Subcutaneous abdominal adipose tissue (tissue), 5 donors: ENCODE data around the gene PNMA5.
"Not testable (repeated sequence)": the region's sequence is repeated elsewhere in the genome, so short reads cannot be mapped to it uniquely, and the experiment has no call there.

Source experiments
- H3K27ac ChIP-seq: one replicate; pipeline ENCODE4 v1.7.0; 2013; ENCODE audit warnings: low read depth, mild to moderate bottlenecking, inconsistent platforms, low read length, moderate library complexity
- H3K27me3 ChIP-seq, 5 donors: one replicate each; pipeline ENCODE4 v1.7.0; 2013; ENCODE audit warnings: low read length in 5 of 5, inconsistent platforms in 1 of 5; ENCODE audit not compliant: control insufficient read depth in 5 of 5, insufficient read depth in 4 of 5
- H3K36me3 ChIP-seq, 5 donors: one replicate each; pipeline ENCODE4 v1.7.0; 2013; ENCODE audit warnings: low read length in 5 of 5; ENCODE audit not compliant: control insufficient read depth in 5 of 5, insufficient read depth in 5 of 5
- H3K4me1 ChIP-seq, 5 donors: one replicate each; pipeline ENCODE4 v1.7.0; 2013; ENCODE audit warnings: low read length in 5 of 5, mild to moderate bottlenecking in 3 of 5, moderate library complexity in 1 of 5; ENCODE audit not compliant: control insufficient read depth in 5 of 5, insufficient read depth in 5 of 5
- H3K4me3 ChIP-seq, 5 donors: one replicate each; pipeline ENCODE4 v1.7.0; 2013; ENCODE audit warnings: low read length in 5 of 5, low read depth in 1 of 5
- H3K9ac ChIP-seq, 5 donors: one replicate each; pipeline ENCODE4 v1.7.0; 2013; ENCODE audit warnings: low read length in 5 of 5, mild to moderate bottlenecking in 4 of 5, moderate library complexity in 3 of 5
- H3K9me3 ChIP-seq, 5 donors: one replicate each; pipeline ENCODE4 v1.7.0; 2013; ENCODE audit warnings: low read length in 5 of 5; ENCODE audit not compliant: control insufficient read depth in 5 of 5
- donor health status: healthy.
- donor health status: healthy.
- donor health status: healthy.
- donor health status: healthy.
- donor health status: healthy.

PNMA5 gene

GRCh38 chrX:152993933-152994332 lies at the start of gene PNMA5:
PNMA5 (minus strand) TSS chrX:152994116; CDS start chrX:152991598, 2,518 bp downstream.
- H3K9ac ChIP-seq = no peak within 1 kb of the TSS

GRCh38 chrX:153032397-153033118 lies 38.6 kb upstream of the PNMA5 start:
- H3K9me3 ChIP-seq = peaks cover 0 to 2% (median 0%) of the 10 kb centered on the region in 5 donors
- H3K27ac ChIP-seq = no peak overlapping the region
- H3K27me3 ChIP-seq = peaks cover 0 to 25% (median 16%) of the 10 kb centered on the region in 5 donors
- no peaks in the 10 kb centered on the region for H3K36me3 ChIP-seq
- H3K4me3 ChIP-seq = peak overlapping the region; percentile 19 to 62 (median 52)
- H3K9ac ChIP-seq = peak overlapping the region in 2 of 5 donors; percentile 12 to 30
- peaks cover 0 to 9% (median 7%) of the 10 kb centered on the region in 5 donors for H3K4me1 ChIP-seq

More at GRCh38 chrX:152993933-152994332, at the start of gene PNMA5:
- peaks cover 10 to 27% (median 21%) of the 10 kb centered on the region in 5 donors for H3K27me3 ChIP-seq
- no peak within 1 kb of the TSS for H3K27ac ChIP-seq
- peaks cover 0 to 4% (median 0%) of the 10 kb centered on the region in 5 donors for H3K4me1 ChIP-seq
- H3K4me3 ChIP-seq = no peak within 1 kb of the TSS
- H3K36me3 ChIP-seq = no peaks in the 10 kb centered on the region
- H3K9me3 ChIP-seq = no peaks in the 10 kb centered on the region

GRCh38 chrX:153030801-153031200 lies 36.9 kb upstream of the PNMA5 start:
- no peak overlapping the region for H3K9ac ChIP-seq
- no peaks in the 10 kb centered on the region for H3K36me3 ChIP-seq
- peaks cover 0 to 15% (median 9%) of the 10 kb centered on the region in 5 donors for H3K27me3 ChIP-seq
- H3K27ac ChIP-seq = no peak overlapping the region
- H3K9me3 ChIP-seq = peaks cover 0 to 2% (median 0%) of the 10 kb centered on the region in 5 donors
- no peak overlapping the region for H3K4me3 ChIP-seq
- H3K4me1 ChIP-seq = peaks cover 0 to 9% (median 7%) of the 10 kb centered on the region in 5 donors

GRCh38 chrX:153029875-153030274 lies 36.0 kb upstream of the PNMA5 start:
- H3K27ac ChIP-seq = no peak overlapping the region
- H3K9me3 ChIP-seq = peaks cover 0 to 2% (median 0%) of the 10 kb centered on the region in 5 donors
- no peak overlapping the region for H3K9ac ChIP-seq
- peaks cover 0 to 9% (median 7%) of the 10 kb centered on the region in 5 donors for H3K4me1 ChIP-seq
- H3K4me3 ChIP-seq = no peak overlapping the region
- H3K36me3 ChIP-seq = no peaks in the 10 kb centered on the region
- H3K27me3 ChIP-seq = peaks cover 0 to 15% (median 9%) of the 10 kb centered on the region in 5 donors

GRCh38 chrX:153029162-153029561 lies 35.2 kb upstream of the PNMA5 start:
- H3K4me1 ChIP-seq = peaks cover 0 to 9% (median 7%) of the 10 kb centered on the region in 5 donors

GRCh38 chrX:153028487-153028886 lies 34.6 kb upstream of the PNMA5 start:
- H3K4me3 ChIP-seq = not testable (repeated sequence)

More at GRCh38 chrX:153029162-153029561, 35.2 kb upstream of the PNMA5 start:
- no peak overlapping the region for H3K9ac ChIP-seq
- H3K27ac ChIP-seq = no peak overlapping the region
- peaks cover 0 to 15% (median 9%) of the 10 kb centered on the region in 5 donors for H3K27me3 ChIP-seq
- no peaks in the 10 kb centered on the region for H3K36me3 ChIP-seq
- H3K9me3 ChIP-seq = peaks cover 0 to 2% (median 0%) of the 10 kb centered on the region in 5 donors
- no peak overlapping the region for H3K4me3 ChIP-seq

GRCh38 chrX:153026501-153026900 lies 32.6 kb upstream of the PNMA5 start:
- H3K9ac ChIP-seq, H3K27ac ChIP-seq, H3K4me3 ChIP-seq, H3K4me1 ChIP-seq, H3K9me3 ChIP-seq, H3K36me3 ChIP-seq: not testable (repeated sequence)
- peaks cover 0 to 15% (median 9%) of the 10 kb centered on the region in 5 donors for H3K27me3 ChIP-seq

More at GRCh38 chrX:153028487-153028886, 34.6 kb upstream of the PNMA5 start:
- not testable (repeated sequence) for H3K27ac ChIP-seq, H3K4me1 ChIP-seq, H3K9me3 ChIP-seq, H3K36me3 ChIP-seq, H3K9ac ChIP-seq
- peaks cover 0 to 15% (median 9%) of the 10 kb centered on the region in 5 donors for H3K27me3 ChIP-seq

GRCh38 chrX:153019166-153019565 lies 25.2 kb upstream of the PNMA5 start:
- no peak overlapping the region for H3K9ac ChIP-seq
- H3K36me3 ChIP-seq = no peaks in the 10 kb centered on the region
- H3K9me3 ChIP-seq = no peaks in the 10 kb centered on the region
- H3K27me3 ChIP-seq = peaks cover 0 to 8% (median 6%) of the 10 kb centered on the region in 5 donors
- no peaks in the 10 kb centered on the region for H3K4me1 ChIP-seq
- H3K27ac ChIP-seq = no peak overlapping the region
- H3K4me3 ChIP-seq = no peak overlapping the region

GRCh38 chrX:153017174-153017573 lies 23.3 kb upstream of the PNMA5 start:
- H3K36me3 ChIP-seq, H3K4me1 ChIP-seq, H3K9me3 ChIP-seq, H3K27me3 ChIP-seq, H3K9ac ChIP-seq, H3K27ac ChIP-seq, H3K4me3 ChIP-seq: not testable (repeated sequence)

- H3K27me3 ChIP-seq = peaks cover 0 to 14% (median 10%) of the 10 kb centered on the region in 5 donors
- H3K4me1 ChIP-seq = peaks cover 0 to 13% (median 7%) of the 10 kb centered on the region in 5 donors
- no peaks in the 10 kb centered on the region for H3K36me3 ChIP-seq
- H3K27ac ChIP-seq = no peak overlapping the region
- no peak overlapping the region for H3K4me3 ChIP-seq
- no peaks in the 10 kb centered on the region for H3K9me3 ChIP-seq
- no peak overlapping the region for H3K9ac ChIP-seq
Measured at GRCh38 chrX:153004780-153005179, 10.9 kb upstream of the PNMA5 start.
